ENCODE measurements around the gene DMRT1. TPM values are rescaled to one million over a fixed set of nuclear protein-coding genes. Genes with fewer than 3 reads are reported as not detected.
A peak's percentile ranks its signal among the peaks of the same experiment; 100 is the strongest.
"Not testable (repeated sequence)": the region's sequence is repeated elsewhere in the genome, so short reads cannot be mapped to it uniquely, and the experiment has no call there.

Gene DMRT1
- total and polyA plus RNA-seq, 8 donors: not detected

GRCh38 chr9:998299-999110 is 157.0 kb downstream of the DMRT1 start:
- not testable (repeated sequence) for H3K27ac ChIP-seq, FAIRE-seq, H3K4me1 ChIP-seq, H3K4me3 ChIP-seq, H3K36me3 ChIP-seq, H3K27me3 ChIP-seq, H3K9me3 ChIP-seq
- 73 to 79% methylated on average over 24 to 28 of the region's 55 CpGs for WGBS, 2 donors
- intact Hi-C loops (cut with DNase I): loop anchor here in 1 of 3 donors (10.0 kb wide), 1 partner anchor 104 kb away; no protein-coding TSS in a partner anchor
- TF ChIP-seq, protein P1, sequence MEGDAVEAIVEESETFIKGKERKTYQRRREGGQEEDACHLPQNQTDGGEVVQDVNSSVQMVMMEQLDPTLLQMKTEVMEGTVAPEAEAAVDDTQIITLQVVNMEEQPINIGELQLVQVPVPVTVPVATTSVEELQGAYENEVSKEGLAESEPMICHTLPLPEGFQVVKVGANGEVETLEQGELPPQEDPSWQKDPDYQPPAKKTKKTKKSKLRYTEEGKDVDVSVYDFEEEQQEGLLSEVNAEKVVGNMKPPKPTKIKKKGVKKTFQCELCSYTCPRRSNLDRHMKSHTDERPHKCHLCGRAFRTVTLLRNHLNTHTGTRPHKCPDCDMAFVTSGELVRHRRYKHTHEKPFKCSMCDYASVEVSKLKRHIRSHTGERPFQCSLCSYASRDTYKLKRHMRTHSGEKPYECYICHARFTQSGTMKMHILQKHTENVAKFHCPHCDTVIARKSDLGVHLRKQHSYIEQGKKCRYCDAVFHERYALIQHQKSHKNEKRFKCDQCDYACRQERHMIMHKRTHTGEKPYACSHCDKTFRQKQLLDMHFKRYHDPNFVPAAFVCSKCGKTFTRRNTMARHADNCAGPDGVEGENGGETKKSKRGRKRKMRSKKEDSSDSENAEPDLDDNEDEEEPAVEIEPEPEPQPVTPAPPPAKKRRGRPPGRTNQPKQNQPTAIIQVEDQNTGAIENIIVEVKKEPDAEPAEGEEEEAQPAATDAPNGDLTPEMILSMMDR (IDR thresholded peaks at IDR 0.05): peak in 2 of 4 donors; percentile 13 to 57
- DNase-seq: peak in 1 of 6 donors; percentile 58
- peak in 1 of 4 donors; percentile 66 for ATAC-seq

GRCh38 chr9:1001838-1002237 is 160.3 kb downstream of the DMRT1 start:
- TF ChIP-seq, protein P1 (IDR thresholded peaks at IDR 0.05): no peak
- 68 to 83% methylated on average over 4 of the region's 4 CpGs for WGBS, 2 donors
- Histone ChIP-seq H3K36me3 (no peaks in the 10 kb centered on the region), H3K4me1 (no peaks in the 10 kb centered on the region), H3K9me3 (no peaks in the 10 kb centered on the region), H3K27ac (no peak overlapping the region), H3K4me3 (no peak overlapping the region), H3K27me3 (peaks cover 0 to 13% (median 1%) of the 10 kb centered on the region in 4 donors)
- no peak for FAIRE-seq
- ATAC-seq: no peak
- intact Hi-C loops (cut with DNase I): loop anchor here in 1 of 3 donors (10.0 kb wide), 1 partner anchor 107 kb away; no protein-coding TSS in a partner anchor
- DNase-seq: no peak

DNA sequence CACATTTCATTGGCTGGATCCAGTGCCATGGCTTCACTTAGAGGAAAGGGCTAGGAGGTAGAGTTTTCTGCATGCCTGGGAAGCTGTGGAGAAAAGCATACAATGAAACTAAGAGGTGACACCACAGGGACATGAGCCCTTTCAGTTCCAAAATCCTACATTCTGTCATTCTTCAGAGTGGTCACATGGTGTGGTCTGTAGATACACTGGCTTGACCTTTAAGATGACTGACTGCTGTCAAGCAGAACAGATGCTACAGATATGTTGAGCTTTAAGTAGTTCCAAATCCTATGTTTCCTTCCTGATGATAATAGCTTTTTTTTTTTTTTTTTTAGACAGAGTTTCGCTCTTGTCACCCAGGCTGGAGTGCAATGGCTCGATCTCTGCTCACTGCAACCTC is 161.2 kb downstream of the DMRT1 start:
- no peak for ATAC-seq
- 81 to 90% methylated on average over 2 of the region's 2 CpGs for WGBS, 2 donors
- no peak for FAIRE-seq

GRCh38 chr9:1005043-1005667 is 163.7 kb downstream of the DMRT1 start:
- intact Hi-C loops (cut with DNase I): loop anchor here in 2 of 3 donors (5.0 to 10.0 kb wide), 2 partner anchors 110 to 113 kb away; no protein-coding TSS in a partner anchor
- DNase-seq (peak in 2 of 6 donors; percentile 19 to 20), FAIRE-seq (no peak), ATAC-seq (peak in 3 of 4 donors; percentile 57 to 82 (median 66))
- no peaks in the 10 kb centered on the region for H3K4me1 ChIP-seq
- H3K9me3 ChIP-seq: no peaks in the 10 kb centered on the region
- H3K4me3 ChIP-seq: no peak overlapping the region
- H3K27ac ChIP-seq: no peak overlapping the region
- TF ChIP-seq, protein P1 (IDR thresholded peaks at IDR 0.05): peak in 1 of 4 donors; percentile 36
- peaks cover 0 to 18% (median 7%) of the 10 kb centered on the region in 4 donors for H3K27me3 ChIP-seq
- WGBS, 2 donors: 24 to 33% methylated on average over 10 of the region's 10 CpGs
- no peaks in the 10 kb centered on the region for H3K36me3 ChIP-seq

More for the DNA sequence above, 161.2 kb downstream of the DMRT1 start:
- no peaks in the 10 kb centered on the region for H3K9me3 ChIP-seq
- H3K4me1 ChIP-seq: no peaks in the 10 kb centered on the region
- no peaks in the 10 kb centered on the region for H3K36me3 ChIP-seq
- intact Hi-C loops (cut with DNase I): loop anchor here in 1 of 3 donors (10.0 kb wide), 1 partner anchor 108 kb away; no protein-coding TSS in a partner anchor
- H3K27ac ChIP-seq: no peak overlapping the region
- TF ChIP-seq, protein P1 (IDR thresholded peaks at IDR 0.05): no peak
- H3K4me3 ChIP-seq: no peak overlapping the region
- H3K27me3 ChIP-seq: peaks cover 0 to 13% (median 1%) of the 10 kb centered on the region in 4 donors
- no peak for DNase-seq
